Vagina (tissue), 2 donors: ENCODE data around the gene FGF10.

ENCODE experiments used
- POLR2AphosphoS5 ChIP-seq, 2 donors: sonication (generic); formaldehyde crosslinking; IDR thresholded peaks; one replicate each; pipeline ENCODE4 v1.9.0; 2017; ENCODE audit warnings: antibody characterized with exemption in 2 of 2, mild to moderate bottlenecking in 2 of 2, low read depth in 1 of 2; ENCODE audit not compliant: insufficient read depth in 1 of 2
- TF ChIP-seq, protein P1 (sequence below), 3 experiments: fragments of 450-650 bp in 2 of 3; fragments of 200-600 bp in 1 of 3; sonication (generic) in 1 of 3; IDR thresholded peaks; one replicate each; pipeline ENCODE4 v1.5.1; 2017 to 2019; ENCODE audit warnings: antibody characterized with exemption in 3 of 3, mild to moderate bottlenecking in 2 of 3, moderate library complexity in 2 of 3

GRCh38 chr5:44312374-44312773 is 76.8 kb downstream of the FGF10 start:
- TF ChIP-seq, protein P1, sequence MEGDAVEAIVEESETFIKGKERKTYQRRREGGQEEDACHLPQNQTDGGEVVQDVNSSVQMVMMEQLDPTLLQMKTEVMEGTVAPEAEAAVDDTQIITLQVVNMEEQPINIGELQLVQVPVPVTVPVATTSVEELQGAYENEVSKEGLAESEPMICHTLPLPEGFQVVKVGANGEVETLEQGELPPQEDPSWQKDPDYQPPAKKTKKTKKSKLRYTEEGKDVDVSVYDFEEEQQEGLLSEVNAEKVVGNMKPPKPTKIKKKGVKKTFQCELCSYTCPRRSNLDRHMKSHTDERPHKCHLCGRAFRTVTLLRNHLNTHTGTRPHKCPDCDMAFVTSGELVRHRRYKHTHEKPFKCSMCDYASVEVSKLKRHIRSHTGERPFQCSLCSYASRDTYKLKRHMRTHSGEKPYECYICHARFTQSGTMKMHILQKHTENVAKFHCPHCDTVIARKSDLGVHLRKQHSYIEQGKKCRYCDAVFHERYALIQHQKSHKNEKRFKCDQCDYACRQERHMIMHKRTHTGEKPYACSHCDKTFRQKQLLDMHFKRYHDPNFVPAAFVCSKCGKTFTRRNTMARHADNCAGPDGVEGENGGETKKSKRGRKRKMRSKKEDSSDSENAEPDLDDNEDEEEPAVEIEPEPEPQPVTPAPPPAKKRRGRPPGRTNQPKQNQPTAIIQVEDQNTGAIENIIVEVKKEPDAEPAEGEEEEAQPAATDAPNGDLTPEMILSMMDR (IDR thresholded peaks at IDR 0.05) = no peak
- TF ChIP-seq POLR2AphosphoS5 (IDR thresholded peaks at IDR 0.05; ENCODE audit: insufficient read depth in 1 of 2, low read depth in 1 of 2) = no peak
